ENCODE data around the gene FRMD3.

FRMD3 gene

DNA sequence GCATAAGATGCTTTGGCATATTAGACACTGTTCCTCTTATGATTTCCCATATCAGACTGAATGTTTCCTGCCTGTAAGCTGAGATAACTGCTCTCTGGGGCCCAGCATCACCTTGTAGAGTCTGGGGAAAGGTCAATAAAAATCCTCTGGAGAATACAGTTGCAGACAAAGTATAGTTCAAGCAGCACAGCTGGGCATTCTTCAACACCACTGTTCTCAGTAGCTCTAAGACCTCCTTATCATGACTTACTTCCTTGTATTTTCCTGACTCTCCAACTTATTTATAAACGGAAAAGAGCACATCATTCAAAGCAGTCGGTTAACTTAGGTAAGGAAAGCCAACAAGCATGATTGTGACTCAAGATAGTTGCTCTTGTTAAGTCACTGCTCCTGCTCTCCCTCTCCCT, 266.5 kb downstream of the FRMD3 start:
- no peak for DNase-seq

DNA sequence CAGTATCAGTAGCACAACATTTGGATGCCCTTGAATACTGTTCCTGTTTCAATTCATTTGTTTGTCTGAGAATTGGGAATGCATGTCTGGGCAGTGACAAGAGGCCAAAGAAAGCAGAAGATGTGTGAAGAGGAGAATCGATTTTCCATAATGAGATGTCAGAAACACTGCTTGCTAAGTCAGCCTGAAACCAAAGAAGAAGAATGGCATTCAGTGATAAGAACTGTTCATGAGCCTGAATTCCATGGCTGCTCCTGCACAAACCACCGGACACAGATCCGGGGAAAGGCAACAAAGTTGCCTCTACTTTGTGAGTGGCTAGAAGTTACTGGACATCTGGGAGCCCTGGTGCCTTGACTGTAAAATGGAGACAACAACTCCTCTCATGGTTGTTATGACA, 268.1 kb downstream of the FRMD3 start:
- no peak for DNase-seq

DNA sequence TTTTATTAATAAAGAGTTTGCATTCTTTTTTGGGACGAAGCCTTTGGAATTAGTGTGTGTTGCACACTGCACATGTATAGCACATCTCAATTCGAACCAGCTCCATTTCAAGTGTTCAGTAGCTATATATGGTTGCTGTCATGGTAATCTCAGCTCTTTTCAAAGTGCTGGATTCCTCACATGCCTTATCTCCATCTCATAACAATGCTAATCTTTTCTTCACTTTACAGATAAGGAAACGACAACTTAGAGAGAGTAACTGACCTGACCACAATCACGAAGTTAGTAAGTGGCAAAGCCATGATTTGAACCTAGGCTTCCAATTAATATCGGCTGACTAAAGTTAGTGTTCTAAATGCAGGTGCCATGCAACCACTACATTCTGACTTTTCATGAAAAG, 270.5 kb downstream of the FRMD3 start:
- DNase-seq = no peak

DNA sequence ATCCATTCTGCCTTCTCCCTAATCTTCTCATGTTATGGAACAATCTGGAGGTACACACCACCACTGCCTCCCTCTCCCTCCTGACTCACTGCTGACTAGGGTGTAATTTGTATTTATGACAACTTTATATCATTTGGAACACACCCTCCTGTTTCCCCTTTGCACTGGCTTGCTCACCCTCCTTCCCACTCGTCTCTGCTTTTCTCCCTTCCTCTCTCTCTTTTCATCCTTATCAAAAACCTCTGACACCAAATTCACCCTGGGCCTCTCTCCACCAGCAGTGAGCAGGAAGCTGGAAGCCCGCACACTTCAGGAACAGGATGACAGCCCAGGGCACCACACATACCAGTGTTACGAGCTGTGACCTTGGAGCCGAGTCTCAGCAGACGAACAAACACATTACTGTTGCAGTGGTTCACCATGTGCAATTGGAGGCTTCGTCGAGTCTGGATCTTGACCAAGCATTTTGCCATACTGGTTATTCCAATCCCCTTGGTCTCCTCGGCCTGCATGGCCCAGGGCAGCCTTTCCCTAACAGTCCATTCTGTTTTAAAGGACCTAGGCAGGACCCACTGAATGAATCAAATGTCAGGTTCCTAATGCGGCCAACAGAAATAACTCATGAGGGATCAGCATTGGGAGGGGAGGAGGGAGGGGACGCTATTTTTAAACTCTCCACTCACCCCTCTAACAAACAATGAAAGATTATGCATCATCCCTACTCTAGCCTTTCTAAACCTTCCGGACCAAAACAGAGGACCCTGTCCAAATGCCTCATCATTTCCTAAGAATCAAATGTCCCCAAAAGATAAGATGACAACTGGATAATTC, 271.3 kb downstream of the FRMD3 start:
- peak; percentile 60 for DNase-seq

DNA sequence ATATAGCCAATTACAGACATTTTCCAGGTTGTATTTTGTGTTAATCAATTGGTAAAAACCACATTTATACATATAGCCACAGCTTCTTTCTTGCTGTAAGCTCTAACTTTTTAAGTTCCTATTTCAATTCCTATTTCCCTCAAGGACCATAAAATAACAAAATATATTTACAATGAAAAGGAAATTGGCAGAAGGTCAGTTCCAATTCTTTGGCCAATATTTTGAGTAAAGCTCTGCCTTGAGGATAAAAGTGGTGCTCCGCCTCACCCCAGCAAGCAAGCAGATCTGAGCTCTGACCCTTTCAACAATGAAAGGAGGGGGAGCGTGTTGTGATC, 271.9 kb downstream of the FRMD3 start:
- no peak for DNase-seq

DNA sequence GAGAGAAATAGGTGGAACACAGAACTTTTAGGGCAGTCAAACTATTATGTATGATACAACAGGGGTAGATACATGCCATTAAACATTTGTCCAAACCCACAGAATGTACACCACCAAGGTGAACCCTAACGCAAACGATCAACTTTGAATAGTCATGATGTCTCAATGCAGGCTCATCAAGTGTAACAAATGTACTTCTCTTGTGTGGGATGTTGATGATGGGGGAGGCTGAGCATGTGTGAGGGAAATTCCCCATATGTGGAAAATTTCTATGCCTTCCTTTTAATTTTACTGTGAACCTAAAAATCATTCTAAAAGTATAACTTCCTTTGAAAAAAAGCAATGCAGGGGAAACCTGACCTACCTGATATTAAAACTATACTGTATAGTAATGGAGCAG, 273.9 kb downstream of the FRMD3 start:
- no peak for DNase-seq

DNA sequence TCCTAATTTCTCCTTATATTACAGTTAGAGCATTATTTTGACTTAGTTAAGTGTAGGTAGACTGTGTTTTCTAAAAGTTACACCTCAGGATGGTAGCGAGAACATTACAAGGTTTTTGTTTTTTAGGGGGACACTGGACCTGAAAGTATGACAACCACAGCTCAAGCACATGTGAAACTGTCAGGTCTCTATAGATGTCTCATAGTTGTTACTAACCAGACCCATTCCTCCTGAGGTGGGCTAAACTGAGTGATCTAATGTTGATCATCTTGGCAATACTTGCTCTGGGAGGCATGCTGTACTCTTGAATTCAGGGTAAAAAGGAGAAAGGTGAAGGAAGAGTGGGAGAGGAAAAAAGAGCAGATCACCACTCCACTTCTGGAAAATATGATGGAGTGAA, 278.6 kb downstream of the FRMD3 start:
- no peak for DNase-seq

DNA sequence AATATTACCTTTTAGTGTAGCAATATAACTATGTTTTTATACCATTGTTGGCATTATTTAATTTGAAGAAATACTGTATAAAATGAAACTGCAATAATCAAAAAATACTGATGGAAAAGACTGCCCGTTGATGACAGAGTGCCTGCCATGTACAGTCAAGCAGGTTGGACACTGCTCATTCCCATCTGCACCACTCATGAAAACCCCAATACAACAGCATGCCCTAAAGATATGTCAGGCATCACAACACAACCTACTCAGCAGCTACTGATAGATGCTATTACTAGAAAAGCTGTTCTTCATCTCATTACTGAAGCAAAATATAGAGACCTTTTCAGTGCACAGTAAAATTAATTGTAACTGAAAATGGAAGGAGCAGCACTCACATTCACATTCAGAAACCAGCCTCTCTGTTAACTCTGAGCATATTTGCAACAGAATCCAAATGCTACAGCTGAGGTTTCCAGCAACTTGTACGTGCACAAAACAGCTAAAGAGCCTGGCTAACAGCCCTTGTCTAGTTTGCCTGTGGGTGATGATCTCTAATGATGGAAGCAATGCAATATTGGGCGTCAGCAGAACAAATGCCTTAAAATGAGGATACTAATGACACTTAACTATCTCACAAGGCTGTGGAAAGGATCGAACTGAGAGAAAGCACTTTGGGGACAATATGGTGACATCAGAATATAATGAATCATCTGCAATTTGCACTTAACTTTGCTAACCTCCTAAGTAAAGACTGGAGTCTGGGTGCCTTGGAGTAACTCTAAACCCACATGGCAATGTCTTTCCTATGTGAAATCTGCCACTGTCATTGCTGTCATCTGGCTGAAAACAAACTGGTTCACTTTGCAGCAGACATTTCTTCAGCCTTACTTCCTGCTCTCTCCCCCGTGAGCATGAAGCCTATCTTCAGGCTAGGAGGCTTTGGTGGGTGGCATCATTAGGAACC, 280.0 kb downstream of the FRMD3 start:
- no peak for DNase-seq

DNA sequence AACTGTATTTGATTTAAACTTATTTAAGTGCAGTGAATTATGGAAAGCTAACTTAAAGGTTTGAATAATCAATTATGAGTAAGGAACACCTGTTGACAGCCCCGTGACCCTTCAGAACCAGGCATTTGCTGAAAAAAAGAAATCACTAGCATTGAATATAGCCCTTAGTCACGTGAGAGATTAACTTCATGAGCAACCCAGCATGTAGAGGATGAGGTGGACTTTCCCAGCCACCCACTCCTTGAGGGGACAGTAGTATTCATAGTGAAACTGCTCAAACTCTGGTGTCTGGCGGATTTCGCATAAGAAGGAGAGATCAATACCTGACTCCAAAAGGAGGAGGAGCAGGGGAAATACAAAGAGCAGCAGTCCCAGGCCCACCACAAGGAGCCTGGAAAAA, 290.5 kb downstream of the FRMD3 start:
- no peak for DNase-seq

DNA sequence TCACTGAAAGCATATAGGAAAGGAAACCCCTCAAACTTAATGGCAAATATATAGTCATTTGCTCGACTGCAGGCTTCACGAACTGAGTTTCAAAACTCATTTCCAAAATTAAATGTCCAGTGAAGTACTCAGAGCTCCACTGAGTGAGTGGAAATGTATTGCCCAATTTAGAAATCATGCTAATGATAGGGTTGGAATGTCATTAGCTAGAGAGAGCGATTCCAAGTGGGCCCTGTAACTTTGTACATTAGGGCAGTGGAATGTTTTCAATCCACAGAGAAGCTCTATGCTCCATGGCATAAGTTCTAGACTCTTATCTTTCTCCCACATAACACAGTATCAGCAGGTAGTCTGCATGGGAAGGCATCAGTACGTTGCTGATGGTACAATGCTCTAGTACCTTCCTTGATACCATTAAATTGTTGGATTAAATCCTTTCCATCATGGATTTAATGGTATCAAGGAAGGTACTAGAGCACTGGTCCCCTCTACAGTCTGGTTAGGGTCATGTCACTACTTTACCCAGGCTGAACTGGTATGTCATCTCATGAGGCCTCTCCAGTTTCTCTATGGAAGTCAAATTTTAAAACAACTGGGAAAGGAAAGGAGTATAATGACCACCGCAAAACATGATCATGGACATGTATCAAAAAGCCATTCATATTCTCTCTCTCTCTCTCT, 292.1 kb downstream of the FRMD3 start:
- DNase-seq = no peak

DNA sequence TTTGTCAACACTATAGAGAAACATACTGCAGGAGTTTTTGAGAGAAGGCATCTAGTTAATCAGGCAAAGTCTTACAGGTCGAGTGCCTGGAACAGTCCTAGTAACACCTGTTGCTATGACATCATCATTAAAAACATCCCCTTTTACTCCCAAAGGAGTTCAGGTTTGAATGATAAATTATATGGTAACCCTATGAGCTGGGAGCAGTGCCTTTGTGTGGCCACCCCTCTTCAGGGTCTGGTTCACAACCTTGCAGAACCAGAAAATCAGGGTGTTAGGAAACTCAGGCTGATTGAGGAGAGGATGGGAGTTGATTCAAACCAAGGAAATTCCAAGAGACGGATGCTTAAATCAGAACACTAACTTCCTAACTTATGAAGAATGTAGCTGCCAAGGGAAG, 296.1 kb downstream of the FRMD3 start:
- DNase-seq = no peak

DNA sequence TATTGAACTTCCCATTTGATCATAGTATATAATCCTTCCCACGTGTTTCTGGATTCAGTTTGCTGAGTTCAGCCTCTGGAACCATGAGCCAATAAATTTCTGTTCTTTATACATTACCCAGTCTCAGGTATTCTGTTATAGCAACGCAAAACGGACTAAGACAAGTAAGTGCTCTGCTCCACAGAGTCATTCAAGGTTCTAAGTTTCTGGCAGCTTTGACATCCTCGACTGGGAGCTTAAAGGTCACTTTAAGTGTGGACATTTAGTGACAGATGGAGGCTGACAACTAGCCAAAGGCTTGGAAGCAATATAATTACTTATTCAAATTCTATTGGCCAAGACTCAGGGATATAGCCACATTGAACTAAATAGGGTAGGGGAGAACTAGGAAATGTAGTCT, 297.5 kb downstream of the FRMD3 start:
- no peak for DNase-seq

DNA sequence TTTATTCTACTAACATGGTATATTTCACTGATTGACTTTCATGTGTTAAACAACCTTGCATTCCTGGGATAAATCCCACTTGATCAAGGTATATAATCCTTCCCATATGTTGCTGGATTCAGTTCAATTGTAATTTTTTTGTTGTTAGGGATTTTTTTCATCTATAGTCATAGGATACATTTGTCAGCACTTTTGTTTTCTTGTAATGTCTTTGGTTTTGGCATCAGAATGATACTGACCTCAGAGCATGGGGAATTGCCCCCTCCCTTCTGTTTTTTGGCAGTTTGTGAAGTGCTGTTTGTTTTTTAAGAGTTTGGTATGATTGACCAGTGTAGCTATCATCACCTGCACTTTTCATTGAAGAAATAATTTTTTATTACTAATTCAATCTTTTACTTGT, 298.5 kb downstream of the FRMD3 start:
- no peak for DNase-seq

DNA sequence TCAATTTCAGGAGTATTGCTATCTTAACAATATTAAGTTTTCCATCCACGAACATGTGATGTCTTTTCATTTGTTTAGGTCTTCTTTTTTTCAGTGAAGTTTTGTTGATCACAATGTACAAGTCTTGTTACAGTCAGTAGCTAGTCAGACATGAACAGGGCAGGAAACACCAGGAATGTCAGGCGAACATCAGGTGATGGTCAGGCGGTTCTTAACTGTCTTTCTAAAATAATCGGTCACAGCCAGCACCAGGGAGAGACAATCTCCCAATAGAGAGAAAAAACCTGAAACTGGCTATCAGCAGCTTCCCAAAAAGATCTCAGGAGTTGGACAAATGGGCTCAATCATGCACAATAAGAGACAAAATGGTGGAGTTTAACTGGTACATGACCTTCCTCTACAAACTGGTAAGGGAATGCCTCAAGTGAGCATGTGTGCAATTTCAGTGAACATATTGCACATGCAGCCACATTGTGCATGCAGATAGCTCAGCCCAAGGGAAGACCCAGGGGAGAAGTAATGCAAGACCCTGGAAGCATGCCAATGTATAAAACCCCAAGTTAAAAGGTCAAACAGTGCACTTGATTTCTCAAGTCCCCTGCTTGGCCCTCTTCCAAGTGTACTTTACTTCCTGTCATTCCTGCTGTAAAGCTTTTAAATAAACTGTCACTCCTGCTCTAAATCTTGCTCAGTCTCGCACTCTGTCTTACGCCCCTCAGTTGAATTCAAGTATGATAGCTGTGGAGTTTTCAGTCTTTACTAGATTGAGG, 299.1 kb downstream of the FRMD3 start:
- no peak for DNase-seq

DNA sequence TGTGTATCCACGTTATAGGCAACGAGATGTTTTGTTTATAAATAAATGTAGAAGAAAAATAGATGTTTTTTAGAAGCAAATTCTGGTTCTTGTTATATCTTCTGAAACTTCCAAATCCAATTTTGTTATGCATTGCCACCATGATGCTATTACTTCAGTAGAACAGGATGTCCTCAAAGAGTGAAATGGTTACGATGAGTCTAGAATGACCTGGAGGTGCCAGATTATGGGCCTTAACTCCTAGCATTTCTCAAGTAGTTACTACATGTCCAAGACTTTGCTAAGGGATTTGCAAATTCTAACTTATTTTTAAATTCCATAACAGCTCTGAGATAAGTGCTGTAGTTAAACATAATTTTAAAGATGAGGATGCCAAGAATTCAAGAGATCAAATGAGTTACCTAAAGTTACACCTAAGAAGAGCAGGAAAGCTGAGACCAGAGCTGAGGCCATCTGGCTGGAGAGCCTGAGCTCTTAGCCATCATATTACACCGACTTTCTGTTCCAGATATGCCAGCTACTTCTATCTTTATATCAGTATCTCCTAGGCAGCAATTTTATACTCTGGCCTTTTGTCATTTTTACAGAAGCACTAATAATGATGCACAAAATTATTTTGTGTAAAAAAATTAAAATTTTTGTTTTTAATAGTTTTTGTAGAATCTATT, 302.0 kb downstream of the FRMD3 start:
- DNase-seq = no peak

DNA sequence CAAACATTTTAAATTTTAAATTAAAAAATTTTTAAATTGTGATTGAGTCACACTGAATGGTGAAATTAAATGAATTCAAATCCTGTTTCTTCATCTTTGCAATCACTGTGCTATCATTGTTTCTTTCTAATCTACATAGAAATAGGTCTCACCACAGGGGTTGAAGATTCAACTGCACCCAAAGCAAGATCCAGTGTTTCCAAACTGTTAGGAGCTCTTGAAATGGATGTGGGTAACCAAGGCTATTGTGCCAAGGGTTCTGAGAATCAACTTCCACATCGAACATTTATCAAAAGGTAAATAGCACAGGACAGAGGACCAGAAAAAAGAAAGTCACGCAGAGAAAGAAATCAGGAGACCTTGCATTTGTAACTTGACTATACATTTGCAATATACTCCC, 302.7 kb downstream of the FRMD3 start:
- DNase-seq = no peak

DNA sequence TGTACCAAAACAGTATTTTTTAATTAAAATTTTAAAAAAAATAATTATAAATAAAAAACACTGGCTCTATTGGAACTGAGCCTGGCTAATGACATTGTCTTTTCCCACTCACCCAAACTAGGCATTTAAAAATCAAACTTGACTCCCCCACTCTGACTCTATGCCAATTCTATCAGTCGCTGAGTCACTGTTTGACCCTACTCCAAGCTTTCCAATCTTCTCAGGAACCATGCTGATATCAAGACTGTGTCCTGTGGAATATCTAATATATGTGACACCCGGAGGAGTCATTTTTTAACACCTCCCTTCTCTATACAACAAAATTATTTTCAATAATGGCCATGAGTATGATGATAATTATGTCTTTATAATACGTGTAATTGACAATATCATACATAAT, 303.7 kb downstream of the FRMD3 start:
- DNase-seq = no peak

DNA sequence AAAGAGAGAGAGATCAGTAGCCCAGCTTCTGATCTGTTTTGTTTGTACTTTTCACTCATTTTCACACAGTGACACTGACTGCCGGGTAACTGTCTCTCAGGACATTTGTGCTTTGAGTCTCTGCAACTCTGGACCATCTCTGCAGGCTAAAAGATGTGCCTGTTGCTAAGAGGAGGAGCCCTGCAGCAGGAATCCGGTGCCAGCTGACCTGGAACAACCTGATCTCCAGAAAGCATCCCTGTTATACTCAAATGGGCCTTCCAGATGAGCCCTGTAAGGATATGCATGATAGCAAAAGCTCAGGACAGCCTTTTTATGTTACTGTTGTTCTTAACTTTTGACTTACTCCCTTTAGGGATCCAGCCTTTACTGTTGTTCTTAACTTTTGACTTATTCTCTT, 304.6 kb downstream of the FRMD3 start:
- DNase-seq = no peak

DNA sequence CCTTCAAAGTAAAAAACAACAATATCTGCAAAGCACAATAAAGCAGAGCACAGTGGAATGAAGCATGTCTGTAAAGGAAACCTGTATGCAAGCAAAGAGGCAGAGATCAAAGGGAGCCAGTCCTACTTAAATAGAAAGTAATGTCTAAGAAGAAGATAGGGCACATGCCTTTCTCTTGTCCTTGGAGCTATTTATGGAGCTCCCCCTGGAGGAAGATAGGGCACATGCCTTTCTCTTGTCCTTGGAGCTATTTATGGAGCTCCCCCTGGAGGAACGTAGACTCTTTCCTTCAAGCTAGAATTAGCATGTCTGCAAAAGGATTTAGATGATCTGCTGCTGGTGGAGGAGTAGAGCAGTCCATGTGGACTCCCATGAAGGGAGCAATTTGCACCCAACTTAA, 307.2 kb downstream of the FRMD3 start:
- DNase-seq = no peak

DNA sequence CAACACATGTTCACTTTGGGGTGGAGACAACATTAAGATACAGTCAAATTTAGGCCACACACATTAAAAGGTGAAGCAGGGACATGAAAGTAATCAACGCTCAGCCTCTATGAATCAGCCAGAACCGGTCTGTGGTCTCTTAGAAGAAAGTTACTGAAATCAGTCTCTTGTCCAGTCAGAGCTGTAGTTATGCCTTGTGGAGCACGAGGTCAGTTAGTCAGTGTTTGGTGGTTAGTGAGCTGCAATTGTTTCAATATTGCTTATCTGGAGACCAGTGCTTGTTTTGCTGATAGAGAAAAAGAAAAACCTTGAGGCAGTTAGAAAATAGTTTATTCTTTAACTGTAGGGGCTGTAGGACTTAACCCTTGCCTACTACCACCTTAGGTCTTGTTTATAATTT, 317.5 kb downstream of the FRMD3 start:
- DNase-seq = peak; percentile 20

DNA sequence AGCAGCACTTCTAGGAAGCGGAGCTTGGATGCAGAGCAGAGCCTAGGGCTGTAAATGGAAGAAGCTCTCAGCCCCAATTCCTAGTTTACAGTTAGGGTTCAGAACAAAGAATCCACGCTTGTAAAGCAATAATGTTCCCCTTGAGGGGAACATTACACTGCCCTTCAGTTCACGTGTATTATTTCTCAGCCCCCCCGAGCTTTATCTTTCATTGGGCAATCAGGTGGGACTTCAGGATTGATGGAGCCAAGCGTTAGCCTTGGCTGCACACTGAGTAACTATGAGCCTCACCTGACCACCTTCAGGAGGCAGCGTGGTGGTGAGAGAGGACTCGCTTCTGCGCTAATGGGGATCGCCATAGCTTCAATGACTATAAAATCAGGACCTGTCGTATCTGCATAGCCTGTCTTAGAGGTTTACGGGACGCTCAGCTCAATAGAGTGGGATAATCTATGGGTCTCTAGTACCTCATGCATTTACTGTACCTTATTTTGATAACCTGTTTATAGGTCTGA, 318.2 kb downstream of the FRMD3 start:
- no peak for DNase-seq

Data from fibroblast of skin of back (primary cell).